HepG2 (cell line): Measurements from ENCODE around the gene DNAJA3. TPM values are rescaled to one million over a fixed set of nuclear protein-coding genes. Genes with fewer than 3 reads are reported as not detected.

Experiments
- ARNT ChIP-seq: fragments of 450-650 bp; IDR thresholded peaks from 2 replicates; pipeline ENCODE4 v1.6.1; 2017
- ATAD3A ChIP-seq: sonication (generic); formaldehyde crosslinking; IDR thresholded peaks from 2 replicates; pipeline ENCODE4 v1.4.0; 2020; ENCODE audit warnings: missing genetic modification reagents
- ATRX ChIP-seq: sonication (generic); formaldehyde crosslinking; IDR thresholded peaks from 2 replicates; pipeline ENCODE4 v1.4.0; 2020; ENCODE audit warnings: missing genetic modification reagents, borderline replicate concordance
- KDM2A ChIP-seq: sonication (generic); formaldehyde crosslinking; IDR thresholded peaks from 2 replicates; pipeline ENCODE4 v1.4.0; 2020; ENCODE audit warnings: low read depth, missing genetic modification reagents, borderline replicate concordance
- KMT2A ChIP-seq: sonication (generic); formaldehyde crosslinking; IDR thresholded peaks from 2 replicates; pipeline ENCODE4 v1.4.0; 2020; ENCODE audit warnings: missing genetic modification reagents
- NCOA5 ChIP-seq: sonication (generic); formaldehyde crosslinking; IDR thresholded peaks from 2 replicates; pipeline ENCODE4 v1.4.0; 2020; ENCODE audit warnings: missing genetic modification reagents
- NR2C2 ChIP-seq: sonication (generic); formaldehyde crosslinking; IDR thresholded peaks from 2 replicates; pipeline ENCODE4 v1.4.0; 2020; ENCODE audit warnings: missing genetic modification reagents, mild to moderate bottlenecking, moderate library complexity, borderline replicate concordance
- PPARG ChIP-seq: conservative IDR thresholded peaks from 2 replicates; pipeline ENCODE4 v1.6.1; 2016; ENCODE audit warnings: missing biosample characterization, missing genetic modification reagents
- SP4 ChIP-seq: sonication (generic); formaldehyde crosslinking; IDR thresholded peaks from 2 replicates; pipeline ENCODE4 v1.8.1; 2023; ENCODE audit warnings: mild to moderate bottlenecking, missing genetic modification reagents
- TEAD2 ChIP-seq: sonication (generic); formaldehyde crosslinking; IDR thresholded peaks from 2 replicates; pipeline ENCODE4 v1.9.0; 2021; ENCODE audit warnings: missing genetic modification reagents
- TRIM24 ChIP-seq: sonication (generic); formaldehyde crosslinking; IDR thresholded peaks from 2 replicates; pipeline ENCODE4 v1.8.0; 2022; ENCODE audit warnings: mild to moderate bottlenecking, missing genetic modification reagents
- ZBTB3 ChIP-seq: sonication (generic); formaldehyde crosslinking; IDR thresholded peaks from 2 replicates; pipeline ENCODE4 v1.4.0; 2020; ENCODE audit warnings: low read depth, mild to moderate bottlenecking, moderate library complexity, missing genetic modification reagents, borderline replicate concordance
- ZNF121 ChIP-seq: sonication (generic); formaldehyde crosslinking; IDR thresholded peaks from 2 replicates; pipeline ENCODE4 v1.5.0; 2020; ENCODE audit warnings: mild to moderate bottlenecking, missing genetic modification reagents
- polyA plus RNA-seq, 8 experiments: library from polyadenylated mRNA; depleted of rRNA in 3 of 8; stranded (reverse) in 7 of 8; unstranded in 1 of 8; fragments of >200 nt; fragmentation: Illumina TruSeq in 4 of 8; extraction: Trizol in 4 of 8; gene quantifications; 2 replicates each; pipeline versions ENCODE4 v1.2.1 to v1.2.3, GENCODE V29; 2011 to 2016; ENCODE audit warnings: low read depth in 4 of 8, missing spikeins in 1 of 8, mixed read lengths in 1 of 8; ENCODE audit not compliant: insufficient read depth in 1 of 8
- total RNA-seq, 5 experiments: library from RNA; depleted of rRNA; stranded (reverse); fragments of >200 nt; fragmentation: Illumina TruSeq; extraction: Trizol; gene quantifications; 2 replicates each; pipeline ENCODE4 v1.2.3, GENCODE V29; 2016; ENCODE audit warnings: low read depth in 1 of 5
- TF ChIP-seq, protein P1 (sequence below): sonication (generic); formaldehyde crosslinking; IDR thresholded peaks from 2 replicates; pipeline ENCODE4 v1.4.0; 2020; ENCODE audit warnings: missing genetic modification reagents, mild to moderate bottlenecking, borderline replicate concordance
- TF ChIP-seq, protein P2 (sequence below): sonication (generic); formaldehyde crosslinking; IDR thresholded peaks from 2 replicates; pipeline ENCODE4 v1.4.0; 2020; ENCODE audit warnings: missing genetic modification reagents
- TF ChIP-seq, protein P3 (sequence below): sonication (generic); formaldehyde crosslinking; IDR thresholded peaks from 2 replicates; pipeline ENCODE4 v1.5.0; 2020; ENCODE audit warnings: missing genetic modification reagents, mild to moderate bottlenecking, borderline replicate concordance
- TF ChIP-seq, protein P4 (sequence below): sonication (generic); formaldehyde crosslinking; IDR thresholded peaks from 2 replicates; pipeline ENCODE4 v1.5.1; 2020; ENCODE audit warnings: missing genetic modification reagents, mild to moderate bottlenecking, borderline replicate concordance
- TF ChIP-seq, protein P5 (sequence below): sonication (generic); formaldehyde crosslinking; IDR thresholded peaks from 2 replicates; pipeline ENCODE4 v1.5.0; 2020; ENCODE audit warnings: missing genetic modification reagents, mild to moderate bottlenecking, borderline replicate concordance

The DNAJA3 gene
- total and polyA plus RNA-seq, 2 of the 13 experiments (the other 11 are each of a cell fraction or from before 2014, with no cell fraction given): 77.0 to 83.3 TPM

DNA sequence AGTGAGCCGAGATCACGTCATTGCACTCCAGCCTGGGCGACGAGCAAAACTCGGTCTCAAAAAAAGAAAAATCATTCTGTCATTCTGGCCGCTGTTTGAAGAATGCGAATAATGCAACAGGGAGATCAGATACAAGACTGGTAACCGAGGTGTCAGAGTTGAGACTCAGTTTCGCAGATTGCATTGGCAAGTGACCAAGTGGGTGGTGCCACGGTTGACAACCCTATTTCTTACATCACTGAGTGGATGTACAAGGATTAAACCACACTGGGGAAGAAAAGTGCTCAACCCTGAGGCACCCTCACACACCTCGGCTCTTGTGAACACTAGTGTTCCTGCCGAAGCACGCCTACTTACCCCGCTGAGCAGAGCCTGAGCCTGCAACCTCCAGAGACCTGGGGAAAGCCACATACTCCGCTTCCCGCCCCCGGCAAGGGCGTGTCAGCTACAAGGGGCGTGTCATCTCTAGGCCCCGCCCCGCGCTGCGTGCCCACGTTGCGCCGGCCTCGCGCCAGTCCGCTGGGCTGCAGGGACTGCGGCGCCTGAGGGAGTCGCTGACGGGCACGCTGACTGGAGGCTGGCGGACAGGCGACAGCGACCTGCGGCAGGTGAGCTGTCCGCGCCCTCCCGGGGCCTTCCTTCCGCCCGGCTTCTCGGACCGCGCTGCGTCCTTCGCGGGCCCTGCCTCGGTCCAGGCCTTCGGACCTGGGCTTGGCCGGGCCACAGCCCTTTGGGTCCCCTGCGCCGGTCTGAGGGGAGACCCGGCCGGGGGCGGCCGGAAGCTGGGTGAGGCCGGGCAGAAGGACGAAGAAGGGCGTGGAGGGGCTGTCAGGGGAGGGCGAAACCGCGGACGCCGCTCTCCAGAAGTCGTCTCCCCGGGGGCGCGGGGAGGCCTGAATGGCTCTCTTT lies 50.5 kb downstream of the DNAJA3 start, which contains the start of gene HMOX2 (continued):
- TF ChIP-seq, protein P1, sequence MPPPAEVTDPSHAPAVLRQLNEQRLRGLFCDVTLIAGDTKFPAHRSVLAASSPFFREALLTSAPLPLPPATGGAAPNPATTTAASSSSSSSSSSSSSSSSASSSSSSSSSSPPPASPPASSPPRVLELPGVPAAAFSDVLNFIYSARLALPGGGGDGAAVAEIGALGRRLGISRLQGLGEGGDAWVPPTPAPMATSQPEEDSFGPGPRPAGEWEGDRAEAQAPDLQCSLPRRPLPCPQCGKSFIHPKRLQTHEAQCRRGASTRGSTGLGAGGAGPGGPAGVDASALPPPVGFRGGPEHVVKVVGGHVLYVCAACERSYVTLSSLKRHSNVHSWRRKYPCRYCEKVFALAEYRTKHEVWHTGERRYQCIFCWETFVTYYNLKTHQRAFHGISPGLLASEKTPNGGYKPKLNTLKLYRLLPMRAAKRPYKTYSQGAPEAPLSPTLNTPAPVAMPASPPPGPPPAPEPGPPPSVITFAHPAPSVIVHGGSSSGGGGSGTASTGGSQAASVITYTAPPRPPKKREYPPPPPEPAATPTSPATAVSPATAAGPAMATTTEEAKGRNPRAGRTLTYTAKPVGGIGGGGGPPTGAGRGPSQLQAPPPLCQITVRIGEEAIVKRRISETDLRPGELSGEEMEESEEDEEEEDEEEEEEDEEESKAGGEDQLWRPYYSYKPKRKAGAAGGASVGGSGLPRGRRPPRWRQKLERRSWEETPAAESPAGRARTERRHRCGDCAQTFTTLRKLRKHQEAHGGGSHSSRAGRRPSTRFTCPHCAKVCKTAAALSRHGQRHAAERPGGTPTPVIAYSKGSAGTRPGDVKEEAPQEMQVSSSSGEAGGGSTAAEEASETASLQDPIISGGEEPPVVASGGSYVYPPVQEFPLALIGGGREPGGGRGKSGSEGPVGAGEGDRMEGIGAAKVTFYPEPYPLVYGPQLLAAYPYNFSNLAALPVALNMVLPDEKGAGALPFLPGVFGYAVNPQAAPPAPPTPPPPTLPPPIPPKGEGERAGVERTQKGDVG (CRISPR knock-in tag): no peak
- TF ChIP-seq ATRX (CRISPR knock-in tag) (no peak), ARNT (no peak), TEAD2 (no peak), ATAD3A (CRISPR knock-in tag) (no peak), NCOA5 (CRISPR knock-in tag) (no peak), TRIM24 (CRISPR knock-in tag) (no peak), KMT2A (CRISPR knock-in tag) (peak; percentile 85; the same call in 1 of the 2 replicates), KDM2A (peak; percentile 88), SP4 (CRISPR knock-in tag) (peak; percentile 99), ZNF121 (CRISPR knock-in tag) (peak; percentile 52; the same call in 1 of the 2 replicates), NR2C2 (peak; percentile 30; the same call in 1 of the 2 replicates), PPARG (no peak), ZBTB3 (CRISPR knock-in tag) (no peak)
- TF ChIP-seq, protein P2, sequence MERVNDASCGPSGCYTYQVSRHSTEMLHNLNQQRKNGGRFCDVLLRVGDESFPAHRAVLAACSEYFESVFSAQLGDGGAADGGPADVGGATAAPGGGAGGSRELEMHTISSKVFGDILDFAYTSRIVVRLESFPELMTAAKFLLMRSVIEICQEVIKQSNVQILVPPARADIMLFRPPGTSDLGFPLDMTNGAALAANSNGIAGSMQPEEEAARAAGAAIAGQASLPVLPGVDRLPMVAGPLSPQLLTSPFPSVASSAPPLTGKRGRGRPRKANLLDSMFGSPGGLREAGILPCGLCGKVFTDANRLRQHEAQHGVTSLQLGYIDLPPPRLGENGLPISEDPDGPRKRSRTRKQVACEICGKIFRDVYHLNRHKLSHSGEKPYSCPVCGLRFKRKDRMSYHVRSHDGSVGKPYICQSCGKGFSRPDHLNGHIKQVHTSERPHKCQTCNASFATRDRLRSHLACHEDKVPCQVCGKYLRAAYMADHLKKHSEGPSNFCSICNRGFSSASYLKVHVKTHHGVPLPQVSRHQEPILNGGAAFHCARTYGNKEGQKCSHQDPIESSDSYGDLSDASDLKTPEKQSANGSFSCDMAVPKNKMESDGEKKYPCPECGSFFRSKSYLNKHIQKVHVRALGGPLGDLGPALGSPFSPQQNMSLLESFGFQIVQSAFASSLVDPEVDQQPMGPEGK (CRISPR knock-in tag): peak; percentile 47
- TF ChIP-seq, protein P3, sequence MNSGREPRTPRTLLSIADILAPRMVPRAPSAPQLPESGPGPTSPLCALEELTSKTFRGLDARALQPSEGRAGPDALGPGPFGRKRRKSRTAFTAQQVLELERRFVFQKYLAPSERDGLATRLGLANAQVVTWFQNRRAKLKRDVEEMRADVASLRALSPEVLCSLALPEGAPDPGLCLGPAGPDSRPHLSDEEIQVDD (CRISPR knock-in tag): peak; percentile 71; the same call in 1 of the 2 replicates
- TF ChIP-seq, protein P4, sequence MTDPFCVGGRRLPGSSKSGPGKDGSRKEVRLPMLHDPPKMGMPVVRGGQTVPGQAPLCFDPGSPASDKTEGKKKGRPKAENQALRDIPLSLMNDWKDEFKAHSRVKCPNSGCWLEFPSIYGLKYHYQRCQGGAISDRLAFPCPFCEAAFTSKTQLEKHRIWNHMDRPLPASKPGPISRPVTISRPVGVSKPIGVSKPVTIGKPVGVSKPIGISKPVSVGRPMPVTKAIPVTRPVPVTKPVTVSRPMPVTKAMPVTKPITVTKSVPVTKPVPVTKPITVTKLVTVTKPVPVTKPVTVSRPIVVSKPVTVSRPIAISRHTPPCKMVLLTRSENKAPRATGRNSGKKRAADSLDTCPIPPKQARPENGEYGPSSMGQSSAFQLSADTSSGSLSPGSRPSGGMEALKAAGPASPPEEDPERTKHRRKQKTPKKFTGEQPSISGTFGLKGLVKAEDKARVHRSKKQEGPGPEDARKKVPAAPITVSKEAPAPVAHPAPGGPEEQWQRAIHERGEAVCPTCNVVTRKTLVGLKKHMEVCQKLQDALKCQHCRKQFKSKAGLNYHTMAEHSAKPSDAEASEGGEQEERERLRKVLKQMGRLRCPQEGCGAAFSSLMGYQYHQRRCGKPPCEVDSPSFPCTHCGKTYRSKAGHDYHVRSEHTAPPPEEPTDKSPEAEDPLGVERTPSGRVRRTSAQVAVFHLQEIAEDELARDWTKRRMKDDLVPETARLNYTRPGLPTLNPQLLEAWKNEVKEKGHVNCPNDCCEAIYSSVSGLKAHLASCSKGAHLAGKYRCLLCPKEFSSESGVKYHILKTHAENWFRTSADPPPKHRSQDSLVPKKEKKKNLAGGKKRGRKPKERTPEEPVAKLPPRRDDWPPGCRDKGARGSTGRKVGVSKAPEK (CRISPR knock-in tag): 0 out of 2 replicates have a peak, but pooled peaks have one; percentile 18
- TF ChIP-seq, protein P5, sequence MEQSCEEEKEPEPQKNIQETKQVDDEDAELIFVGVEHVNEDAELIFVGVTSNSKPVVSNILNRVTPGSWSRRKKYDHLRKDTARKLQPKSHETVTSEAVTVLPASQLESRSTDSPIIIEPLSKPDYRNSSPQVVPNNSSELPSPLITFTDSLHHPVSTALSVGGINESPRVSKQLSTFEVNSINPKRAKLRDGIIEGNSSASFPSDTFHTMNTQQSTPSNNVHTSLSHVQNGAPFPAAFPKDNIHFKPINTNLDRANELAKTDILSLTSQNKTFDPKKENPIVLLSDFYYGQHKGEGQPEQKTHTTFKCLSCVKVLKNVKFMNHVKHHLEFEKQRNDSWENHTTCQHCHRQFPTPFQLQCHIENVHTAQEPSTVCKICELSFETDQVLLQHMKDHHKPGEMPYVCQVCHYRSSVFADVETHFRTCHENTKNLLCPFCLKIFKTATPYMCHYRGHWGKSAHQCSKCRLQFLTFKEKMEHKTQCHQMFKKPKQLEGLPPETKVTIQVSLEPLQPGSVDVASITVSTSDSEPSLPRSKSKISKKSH (CRISPR knock-in tag): peak; percentile 96
